HL-60 (cell line): Measurements from ENCODE around the gene P2RX5.

Experiments
- GABPA ChIP-seq: IDR thresholded peaks from 2 replicates; pipeline ENCODE4 v1.6.1; 2012; ENCODE audit warnings: low read depth
- POLR2AphosphoS5 ChIP-seq: IDR thresholded peaks from 2 replicates; pipeline ENCODE4 v1.6.1; 2012; ENCODE audit warnings: low read depth
- TF ChIP-seq, protein P1 (sequence below): IDR thresholded peaks from one replicate; pipeline ENCODE4 v1.5.1; 2011; ENCODE audit warnings: low read length, control low read depth, inconsistent platforms; ENCODE audit not compliant: insufficient read depth
- TF ChIP-seq, protein P2 (sequence below): IDR thresholded peaks from 2 replicates; pipeline ENCODE4 v1.6.1; 2012; ENCODE audit warnings: low read depth; ENCODE audit not compliant: insufficient replicate concordance

DNA sequence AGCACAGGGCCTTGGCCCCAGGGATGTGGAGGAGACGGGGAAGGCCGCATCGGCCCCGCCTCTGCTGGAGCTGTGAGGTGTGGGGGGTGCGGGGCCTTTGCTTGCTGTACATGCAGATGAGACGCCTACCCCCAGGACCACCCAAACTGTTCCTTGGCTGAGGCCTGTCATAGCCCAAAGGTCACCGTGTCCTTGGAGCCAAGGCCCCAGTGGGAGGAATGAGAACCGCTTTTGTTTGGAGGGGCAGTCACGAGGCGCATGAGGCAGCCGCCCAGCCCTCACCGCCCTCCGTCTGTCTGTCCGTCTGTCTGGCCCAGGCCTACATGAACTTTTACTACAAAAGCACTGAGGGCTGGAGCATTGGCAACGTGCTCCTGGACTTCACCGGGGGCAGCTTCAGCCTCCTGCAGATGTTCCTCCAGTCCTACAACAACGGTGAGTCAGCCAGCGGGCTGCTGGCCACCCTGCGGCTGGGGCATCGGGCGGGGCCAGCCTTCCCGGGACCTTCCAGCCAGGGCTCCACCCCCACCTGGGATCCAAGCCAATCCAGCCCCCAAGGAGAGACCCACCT lies 36.3 kb downstream of the P2RX5 start:
- TF ChIP-seq POLR2AphosphoS5 = no peak
- TF ChIP-seq, protein P1, sequence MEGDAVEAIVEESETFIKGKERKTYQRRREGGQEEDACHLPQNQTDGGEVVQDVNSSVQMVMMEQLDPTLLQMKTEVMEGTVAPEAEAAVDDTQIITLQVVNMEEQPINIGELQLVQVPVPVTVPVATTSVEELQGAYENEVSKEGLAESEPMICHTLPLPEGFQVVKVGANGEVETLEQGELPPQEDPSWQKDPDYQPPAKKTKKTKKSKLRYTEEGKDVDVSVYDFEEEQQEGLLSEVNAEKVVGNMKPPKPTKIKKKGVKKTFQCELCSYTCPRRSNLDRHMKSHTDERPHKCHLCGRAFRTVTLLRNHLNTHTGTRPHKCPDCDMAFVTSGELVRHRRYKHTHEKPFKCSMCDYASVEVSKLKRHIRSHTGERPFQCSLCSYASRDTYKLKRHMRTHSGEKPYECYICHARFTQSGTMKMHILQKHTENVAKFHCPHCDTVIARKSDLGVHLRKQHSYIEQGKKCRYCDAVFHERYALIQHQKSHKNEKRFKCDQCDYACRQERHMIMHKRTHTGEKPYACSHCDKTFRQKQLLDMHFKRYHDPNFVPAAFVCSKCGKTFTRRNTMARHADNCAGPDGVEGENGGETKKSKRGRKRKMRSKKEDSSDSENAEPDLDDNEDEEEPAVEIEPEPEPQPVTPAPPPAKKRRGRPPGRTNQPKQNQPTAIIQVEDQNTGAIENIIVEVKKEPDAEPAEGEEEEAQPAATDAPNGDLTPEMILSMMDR = no peak
- TF ChIP-seq, protein P2, sequence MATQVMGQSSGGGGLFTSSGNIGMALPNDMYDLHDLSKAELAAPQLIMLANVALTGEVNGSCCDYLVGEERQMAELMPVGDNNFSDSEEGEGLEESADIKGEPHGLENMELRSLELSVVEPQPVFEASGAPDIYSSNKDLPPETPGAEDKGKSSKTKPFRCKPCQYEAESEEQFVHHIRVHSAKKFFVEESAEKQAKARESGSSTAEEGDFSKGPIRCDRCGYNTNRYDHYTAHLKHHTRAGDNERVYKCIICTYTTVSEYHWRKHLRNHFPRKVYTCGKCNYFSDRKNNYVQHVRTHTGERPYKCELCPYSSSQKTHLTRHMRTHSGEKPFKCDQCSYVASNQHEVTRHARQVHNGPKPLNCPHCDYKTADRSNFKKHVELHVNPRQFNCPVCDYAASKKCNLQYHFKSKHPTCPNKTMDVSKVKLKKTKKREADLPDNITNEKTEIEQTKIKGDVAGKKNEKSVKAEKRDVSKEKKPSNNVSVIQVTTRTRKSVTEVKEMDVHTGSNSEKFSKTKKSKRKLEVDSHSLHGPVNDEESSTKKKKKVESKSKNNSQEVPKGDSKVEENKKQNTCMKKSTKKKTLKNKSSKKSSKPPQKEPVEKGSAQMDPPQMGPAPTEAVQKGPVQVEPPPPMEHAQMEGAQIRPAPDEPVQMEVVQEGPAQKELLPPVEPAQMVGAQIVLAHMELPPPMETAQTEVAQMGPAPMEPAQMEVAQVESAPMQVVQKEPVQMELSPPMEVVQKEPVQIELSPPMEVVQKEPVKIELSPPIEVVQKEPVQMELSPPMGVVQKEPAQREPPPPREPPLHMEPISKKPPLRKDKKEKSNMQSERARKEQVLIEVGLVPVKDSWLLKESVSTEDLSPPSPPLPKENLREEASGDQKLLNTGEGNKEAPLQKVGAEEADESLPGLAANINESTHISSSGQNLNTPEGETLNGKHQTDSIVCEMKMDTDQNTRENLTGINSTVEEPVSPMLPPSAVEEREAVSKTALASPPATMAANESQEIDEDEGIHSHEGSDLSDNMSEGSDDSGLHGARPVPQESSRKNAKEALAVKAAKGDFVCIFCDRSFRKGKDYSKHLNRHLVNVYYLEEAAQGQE = no peak
- no peak for TF ChIP-seq GABPA
